Stimulated activated CD4-positive, alpha-beta T cell treated with anti-CD3 and anti-CD28 coated beads, Interleukin-1b, Interleukin-23, amount 100 ng/mL, for 24 hours (primary cell): ENCODE data around the gene ANKRD55.
"Not testable (repeated sequence)": the region's sequence is repeated elsewhere in the genome, so short reads cannot be mapped to it uniquely, and the experiment has no call there.

Experiments used
- DNase-seq, 4 experiments: peaks; one replicate each; pipeline ENCODE4 v3.0.0-alpha.2; 2020; ENCODE audit warnings: low read depth in 4 of 4, low spot score in 1 of 4

ANKRD55 gene

GRCh38 chr5:56170557-56170956, 62.6 kb downstream of the ANKRD55 start:
- DNase-seq: no peak

GRCh38 chr5:56169949-56170348, 63.2 kb downstream of the ANKRD55 start:
- DNase-seq: no peak

GRCh38 chr5:56169281-56169680, 63.8 kb downstream of the ANKRD55 start:
- DNase-seq: no peak

- no peak for DNase-seq
Measured at GRCh38 chr5:56168066-56168478, 65.1 kb downstream of the ANKRD55 start.

- DNase-seq: no peak
Measured at GRCh38 chr5:56167519-56167918, 65.6 kb downstream of the ANKRD55 start.

- DNase-seq: no peak
Measured at GRCh38 chr5:56166671-56167385, 66.3 kb downstream of the ANKRD55 start.

DNA sequence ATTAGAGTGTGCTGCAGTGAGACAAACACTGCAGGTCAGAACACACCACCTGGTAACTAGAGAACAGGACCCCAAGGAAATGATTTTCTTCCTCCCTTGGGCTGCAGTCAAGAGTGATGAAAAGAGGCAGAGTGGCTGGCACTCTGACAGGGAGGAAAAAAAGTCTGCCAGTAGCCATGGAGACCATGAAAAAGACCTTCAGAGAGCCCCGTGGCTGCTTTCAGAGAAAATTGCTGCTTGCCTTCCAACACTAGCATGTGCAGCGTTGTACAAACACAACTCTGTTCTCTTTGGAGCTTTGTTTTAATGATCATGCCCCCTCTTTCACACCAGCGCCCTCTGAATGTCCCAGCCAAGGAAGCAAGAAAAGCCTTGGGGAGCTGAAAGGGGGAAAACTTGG, 68.8 kb downstream of the ANKRD55 start:
- no peak for DNase-seq

DNA sequence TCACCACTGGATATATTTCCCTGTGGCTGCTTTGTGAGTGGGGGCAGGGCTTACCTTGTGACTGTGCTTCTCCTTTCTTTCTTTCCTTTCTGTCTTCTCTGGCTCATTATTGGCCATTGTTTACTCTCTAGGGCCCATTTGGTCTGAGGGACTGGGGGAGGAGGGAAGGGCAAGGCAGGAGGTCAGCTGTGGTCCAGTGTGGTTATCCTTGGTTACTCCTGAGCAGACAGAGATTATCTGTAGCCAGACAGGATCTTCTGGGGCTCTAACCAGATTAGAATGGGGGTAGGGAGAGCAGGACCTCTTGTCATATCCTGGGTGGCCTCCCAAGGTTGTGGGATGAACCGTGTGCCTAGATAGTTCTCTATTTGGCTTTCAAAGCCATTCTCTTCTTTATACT, 71.2 kb downstream of the ANKRD55 start:
- no peak for DNase-seq

DNA sequence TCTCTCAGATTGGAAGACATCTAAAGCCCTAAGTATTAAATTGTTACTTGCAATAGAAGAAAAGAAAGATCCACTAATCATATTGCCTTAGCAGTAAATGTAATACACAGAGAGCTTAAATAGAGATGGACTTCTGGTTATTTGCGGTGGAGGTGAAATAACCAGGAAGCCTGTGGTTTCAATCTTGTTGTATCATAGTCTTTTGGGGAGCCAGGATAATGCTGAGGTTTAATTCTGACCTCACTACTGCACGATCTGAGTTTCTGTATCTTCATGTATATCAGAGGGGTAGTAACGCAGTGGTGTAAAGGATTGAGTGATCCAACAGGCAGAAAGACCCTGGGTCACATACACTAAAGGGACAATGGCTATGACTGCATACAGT, 71.7 kb downstream of the ANKRD55 start:
- DNase-seq: no peak

GRCh38 chr5:56160723-56161438, 72.2 kb downstream of the ANKRD55 start:
- DNase-seq: no peak

GRCh38 chr5:56159521-56159947, 73.6 kb downstream of the ANKRD55 start:
- DNase-seq: no peak

DNA sequence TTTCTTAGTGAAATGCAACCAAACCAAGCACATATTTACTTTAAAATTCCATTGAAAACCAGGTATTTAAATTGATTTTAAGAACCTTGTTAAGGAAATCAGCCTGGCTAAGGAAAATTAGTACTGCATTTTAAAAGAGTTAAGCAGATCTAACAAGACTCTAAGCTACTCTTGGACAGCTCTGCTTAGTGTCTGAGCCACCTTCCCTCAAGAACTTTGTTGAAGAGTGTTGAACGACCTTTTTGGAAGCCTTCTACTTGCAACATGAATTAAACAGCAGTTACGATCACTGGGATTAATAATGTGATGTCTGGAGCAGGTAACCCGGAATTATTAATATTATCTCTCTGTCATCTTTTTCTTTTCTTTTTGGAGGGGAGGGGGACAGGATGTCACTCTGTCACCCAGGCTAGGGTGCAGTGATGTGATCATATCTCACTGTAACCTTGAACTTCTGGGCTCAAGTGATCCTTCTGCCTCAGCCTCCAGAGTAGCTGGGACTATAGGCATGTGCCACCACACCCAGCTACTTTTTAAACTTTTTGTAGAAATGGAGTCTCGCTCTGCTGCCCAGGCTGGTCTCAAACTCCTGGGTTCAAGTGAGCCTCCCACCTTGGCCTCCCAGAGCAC, 74.7 kb downstream of the ANKRD55 start:
- no peak for DNase-seq

DNA sequence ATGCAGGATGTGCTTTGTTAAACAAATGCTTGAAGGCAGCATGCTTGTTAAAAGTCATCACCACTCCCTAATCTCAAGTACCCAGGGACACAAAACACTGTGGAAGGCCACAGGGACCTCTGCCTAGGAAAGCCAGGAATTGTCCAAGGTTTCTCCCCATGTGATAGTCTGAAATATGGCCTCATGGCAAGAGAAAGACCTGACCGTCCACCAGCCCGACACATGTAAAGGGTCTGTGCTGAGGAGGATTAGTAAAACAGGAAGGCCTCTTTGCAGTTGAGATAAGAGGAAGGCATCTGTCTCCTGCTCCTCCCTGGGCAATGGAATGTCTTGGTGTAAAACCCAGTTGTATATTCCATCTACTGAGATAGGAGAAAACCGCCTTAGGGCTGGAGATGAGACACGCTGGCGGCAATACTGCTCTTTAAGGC, 75.9 kb downstream of the ANKRD55 start:
- not testable (repeated sequence) for DNase-seq

DNA sequence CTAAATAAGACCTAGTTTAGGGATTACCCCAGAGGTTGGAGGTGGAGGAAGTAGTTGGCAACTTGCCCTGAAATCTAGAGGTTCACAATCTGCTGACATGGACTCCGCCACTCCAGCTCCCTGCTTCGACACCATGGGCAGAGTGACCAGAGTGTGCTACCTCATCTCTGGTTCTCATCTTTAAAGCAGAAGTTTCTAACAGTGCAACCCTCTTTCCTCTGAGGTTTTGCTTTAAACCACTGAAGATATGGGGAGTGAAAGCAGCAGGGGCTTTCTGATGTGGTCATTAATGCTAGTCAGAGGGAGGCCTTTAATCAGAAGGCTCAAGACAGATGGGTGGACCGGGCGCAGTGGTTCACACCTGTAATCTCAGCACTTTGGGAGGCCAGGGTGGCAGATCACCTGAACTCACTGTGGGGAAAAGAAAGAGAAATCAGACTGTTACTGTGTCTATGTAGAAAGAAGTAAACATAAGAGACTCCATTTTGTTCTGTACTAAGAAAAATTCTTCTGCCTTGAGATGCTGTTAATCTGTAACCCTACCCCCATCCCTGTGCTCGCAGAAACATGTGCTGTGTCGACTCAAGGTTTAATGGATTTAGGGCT, 76.4 kb downstream of the ANKRD55 start:
- not testable (repeated sequence) for DNase-seq

DNA sequence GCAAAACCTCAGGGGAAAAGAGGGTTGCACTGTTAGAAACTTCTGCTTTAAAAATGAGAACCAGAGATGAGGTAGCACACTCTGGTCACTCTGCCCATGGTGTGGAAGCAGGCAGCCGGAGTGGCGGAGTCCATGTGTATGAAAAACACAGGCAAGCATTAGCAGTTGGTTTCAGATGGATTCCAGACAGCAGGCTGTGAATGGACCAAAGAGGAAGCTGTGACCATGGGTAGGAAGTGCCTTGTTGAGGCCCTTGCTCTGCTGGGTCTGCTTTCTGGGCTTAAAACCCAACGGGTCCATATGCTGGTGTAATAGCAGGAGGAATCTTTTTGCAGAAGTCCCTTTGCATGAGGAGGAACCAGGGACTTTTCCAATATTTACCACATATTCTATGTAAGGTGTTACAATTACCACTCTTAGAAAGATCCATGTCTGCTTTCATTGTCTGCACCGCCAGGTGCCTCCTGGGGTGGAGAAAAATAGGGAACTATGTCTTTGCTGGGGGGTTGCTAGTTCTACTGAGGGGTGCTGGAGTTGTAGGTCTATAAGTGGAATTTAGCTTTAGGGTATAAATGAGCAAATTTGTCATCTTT, 77.0 kb downstream of the ANKRD55 start:
- DNase-seq: no peak

GRCh38 chr5:56154732-56155484, 78.2 kb downstream of the ANKRD55 start:
- no peak for DNase-seq

GRCh38 chr5:56152437-56152836, 80.7 kb downstream of the ANKRD55 start:
- DNase-seq: no peak

GRCh38 chr5:56150756-56151155, 82.4 kb downstream of the ANKRD55 start:
- DNase-seq: not testable (repeated sequence)

DNA sequence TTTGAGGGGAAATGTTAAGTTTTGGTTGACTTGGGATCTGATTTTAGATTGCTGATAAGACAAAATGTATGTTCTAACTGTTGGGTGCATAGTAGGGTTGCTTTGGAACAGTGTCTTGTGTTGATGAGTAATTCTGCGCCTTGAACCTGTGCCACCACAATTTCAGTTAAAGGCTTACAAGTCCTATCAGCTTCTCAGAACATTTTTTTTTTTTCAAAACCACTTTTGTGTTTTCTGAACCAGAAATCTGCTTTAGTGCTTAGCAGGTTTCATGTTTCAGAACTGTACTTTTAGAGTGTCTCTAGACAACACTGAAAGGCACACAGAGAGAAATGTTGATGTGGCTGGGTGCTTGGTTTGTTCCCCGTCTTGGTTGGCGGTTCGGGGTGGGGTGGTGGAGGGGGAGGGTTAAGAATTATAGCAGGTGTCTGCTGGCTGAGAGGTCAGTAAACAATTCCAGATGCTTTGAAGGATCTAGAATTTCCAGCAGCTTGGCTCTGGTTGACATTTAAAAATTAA, 84.6 kb downstream of the ANKRD55 start:
- no peak for DNase-seq

DNA sequence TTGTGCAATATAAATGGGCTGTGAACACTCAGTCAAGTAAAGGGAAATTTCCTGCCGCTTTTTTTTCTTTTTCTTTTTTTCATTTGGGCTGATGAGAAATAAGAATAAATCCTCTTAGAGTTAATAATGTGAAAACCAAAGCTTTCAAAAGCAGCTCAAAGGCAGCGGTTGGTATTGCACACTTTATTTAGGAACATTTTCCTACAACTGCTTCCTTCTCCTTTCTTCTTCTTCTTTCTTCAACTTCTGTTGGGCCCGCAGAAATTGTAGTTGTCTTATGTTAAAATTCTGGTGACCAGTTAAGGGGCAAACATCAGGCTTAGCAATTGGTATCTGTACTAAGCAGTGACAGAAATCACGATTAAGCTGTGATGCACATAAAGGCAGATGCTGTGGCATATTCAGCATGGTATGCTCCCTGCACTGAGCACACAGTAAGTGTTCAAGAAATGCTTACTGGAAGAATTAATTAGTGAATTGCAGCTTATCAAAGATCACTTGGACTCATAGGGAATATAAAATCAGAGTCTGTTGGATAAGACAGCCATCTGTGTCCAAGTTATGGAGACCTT, 85.4 kb downstream of the ANKRD55 start:
- DNase-seq: no peak
